GM18951 (cell line): ENCODE measurements around the gene PIP4K2C.

ENCODE experiments used
- POLR2A ChIP-seq: IDR thresholded peaks from 4 replicates; pipeline ENCODE4 v1.6.1; 2011; ENCODE audit warnings: mild to moderate bottlenecking; ENCODE audit not compliant: insufficient read length, insufficient read depth; ENCODE audit errors: extremely low read depth
- in situ Hi-C: fragments of 300-500 bp; cut with MboI; formaldehyde crosslinking; loops from one replicate; pipeline ENCODE4 v1.12.0; 2022; ENCODE audit warnings: low sequenced_read_pairs, mixed read lengths, inconsistent platforms; ENCODE audit not compliant: unreplicated experiment

Gene PIP4K2C

GRCh38 chr12:57619434-57620244 lies 28.6 kb downstream of the PIP4K2C start:
- in situ Hi-C loops, result no loop called here
- no peak for TF ChIP-seq POLR2A

GRCh38 chr12:57620245-57620935 lies 29.4 kb downstream of the PIP4K2C start:
- in situ Hi-C loops, result no loop called here
- TF ChIP-seq POLR2A, result no peak

- in situ Hi-C loops, result no loop called here
- TF ChIP-seq POLR2A, result no peak
Measured at GRCh38 chr12:57620936-57621496, 30.0 kb downstream of the PIP4K2C start.

GRCh38 chr12:57621497-57622292 lies 30.7 kb downstream of the PIP4K2C start:
- in situ Hi-C loops, result no loop called here
- TF ChIP-seq POLR2A, result no peak

GRCh38 chr12:57622293-57623245 lies 31.6 kb downstream of the PIP4K2C start:
- in situ Hi-C loops, result no loop called here
- TF ChIP-seq POLR2A, result no peak

GRCh38 chr12:57623385-57623784 lies 32.4 kb downstream of the PIP4K2C start:
- no peak for TF ChIP-seq POLR2A
- in situ Hi-C loops, result no loop called here

GRCh38 chr12:57623811-57624390 lies 32.9 kb downstream of the PIP4K2C start:
- TF ChIP-seq POLR2A, result no peak
- in situ Hi-C loops, result no loop called here

GRCh38 chr12:57624441-57625220 lies 33.6 kb downstream of the PIP4K2C start:
- TF ChIP-seq POLR2A, result no peak
- in situ Hi-C loops, result no loop called here

- in situ Hi-C loops, result no loop called here
- TF ChIP-seq POLR2A, result no peak
Measured at GRCh38 chr12:57625261-57626032, 34.5 kb downstream of the PIP4K2C start.

- TF ChIP-seq POLR2A, result no peak
- in situ Hi-C loops, result no loop called here
Measured at GRCh38 chr12:57626111-57626920, 35.3 kb downstream of the PIP4K2C start.
